IMR-90 (cell line): ENCODE data around the gene CFAP97D1. TPM values are rescaled to one million over a fixed set of nuclear protein-coding genes. Genes with fewer than 3 reads are reported as not detected.

Source experiments
- ATAC-seq: fragments of 200-7000 bp; cut with Tn5 transposase; 2 replicates; pipeline ENCODE4 v1.9.1; 2020; ENCODE audit warnings: low read depth, mild to moderate bottlenecking, moderate library complexity
- BruUV-seq: library from RNA; stranded (reverse); fragments of 400-500 nt; replicated peaks from 2 replicates; lab custom pipeline; 2021; lab: Mats Ljungman, UMichigan
- CTCF ChIA-PET: fragments of 300-600 bp; formaldehyde crosslinking; extraction: SDS; loops from one replicate; lab custom pipeline; 2021; ENCODE audit warnings: antibody characterized with exemption; lab: Yijun Ruan, JAX
- POLR2A ChIA-PET: fragments of 300-600 bp; sonication (Branson Sonifier 250); formaldehyde crosslinking; loops from one replicate; lab custom pipeline; 2022; ENCODE audit warnings: antibody characterized with exemption; ENCODE audit not compliant: unreplicated experiment; lab: Charles Lee
- DNase-seq: peaks from one replicate; pipeline ENCODE4 v3.0.0; 2013
- H2AFZ ChIP-seq: replicated peaks from 2 replicates; pipeline ENCODE3; 2013; ENCODE audit warnings: low read length, mild to moderate bottlenecking; ENCODE audit not compliant: poor library complexity
- H2AK5ac ChIP-seq: 2 replicates; pipeline ENCODE4 v1.6.1; 2013; ENCODE audit warnings: low read depth, low read length, inconsistent platforms
- H2AK9ac ChIP-seq: replicated peaks from 2 replicates; pipeline ENCODE3; 2013; ENCODE audit warnings: mild to moderate bottlenecking, low read depth, low read length, moderate library complexity; ENCODE audit not compliant: poor library complexity
- H2BK120ac ChIP-seq: 2 replicates; pipeline ENCODE4 v1.6.1; 2013; ENCODE audit warnings: low read depth, low read length, inconsistent platforms
- H2BK15ac ChIP-seq: 3 replicates; pipeline ENCODE4 v1.6.1; 2013; ENCODE audit warnings: low read depth, low read length, inconsistent platforms
- H2BK20ac ChIP-seq: 2 replicates; pipeline ENCODE4 v1.6.1; 2013; ENCODE audit warnings: low read depth, mild to moderate bottlenecking, inconsistent platforms, low read length, moderate library complexity
- H2BK5ac ChIP-seq: 2 replicates; pipeline ENCODE4 v1.6.1; 2013; ENCODE audit warnings: mild to moderate bottlenecking, low read depth, low read length, inconsistent platforms; ENCODE audit not compliant: poor library complexity, severe bottlenecking
- H3K14ac ChIP-seq: replicated peaks from 2 replicates; pipeline ENCODE4 v1.6.1; 2013; ENCODE audit warnings: low read depth, low read length, inconsistent platforms
- H3K18ac ChIP-seq: 2 replicates; pipeline ENCODE4 v1.6.1; 2013; ENCODE audit warnings: low read depth, low read length, control low read depth
- H3K23ac ChIP-seq: 2 replicates; pipeline ENCODE4 v1.6.1; 2013; ENCODE audit warnings: low read depth, low read length, inconsistent platforms
- H3K27ac ChIP-seq: 2 replicates; pipeline ENCODE4 v1.5.1; 2013; ENCODE audit warnings: mild to moderate bottlenecking, control low read depth, low read length; ENCODE audit not compliant: insufficient read depth
- H3K27me3 ChIP-seq: 2 replicates; pipeline ENCODE4 v1.6.1; 2013; ENCODE audit warnings: low read length; ENCODE audit not compliant: control insufficient read depth, insufficient read depth
- H3K36me3 ChIP-seq: 2 replicates; pipeline ENCODE4 v1.6.1; 2013; ENCODE audit warnings: low read length, mixed read lengths; ENCODE audit not compliant: control insufficient read depth, insufficient read depth
- H3K4ac ChIP-seq: 2 replicates; pipeline ENCODE4 v1.6.1; 2013; ENCODE audit warnings: low read depth, low read length, inconsistent platforms
- H3K4me1 ChIP-seq: 2 replicates; pipeline ENCODE4 v1.6.1; 2013; ENCODE audit warnings: low read length, mixed read lengths; ENCODE audit not compliant: control insufficient read depth, insufficient read depth
- H3K4me2 ChIP-seq: 2 replicates; pipeline ENCODE4 v1.6.1; 2013; ENCODE audit warnings: low read depth, mild to moderate bottlenecking, control low read depth, low read length, moderate library complexity
- H3K4me3 ChIP-seq: 2 replicates; pipeline ENCODE4 v1.5.1; 2013; ENCODE audit warnings: low read depth, mild to moderate bottlenecking, control low read depth, low read length, moderate library complexity; ENCODE audit not compliant: insufficient read depth
- H3K56ac ChIP-seq: 2 replicates; pipeline ENCODE4 v1.6.1; 2013; ENCODE audit warnings: low read length, inconsistent platforms; ENCODE audit not compliant: insufficient read depth; ENCODE audit errors: extremely low read depth
- H3K79me1 ChIP-seq, 2 experiments: 2 replicates each; pipeline ENCODE4 v1.6.1; 2013; ENCODE audit warnings: low read length in 2 of 2, inconsistent platforms in 1 of 2, low read depth in 1 of 2
- H3K9ac ChIP-seq: 2 replicates; pipeline ENCODE4 v1.6.1; 2013; ENCODE audit warnings: low read depth, low read length, control low read depth
- H3K9me1 ChIP-seq: 2 replicates; pipeline ENCODE4 v1.6.1; 2013; ENCODE audit warnings: low read length, inconsistent platforms; ENCODE audit not compliant: insufficient read depth
- H3K9me3 ChIP-seq: 2 replicates; pipeline ENCODE4 v1.6.1; 2013; ENCODE audit warnings: low read length; ENCODE audit not compliant: control insufficient read depth, insufficient read depth
- H4K20me1 ChIP-seq: 2 replicates; pipeline ENCODE4 v1.6.1; 2013; ENCODE audit warnings: low read length, inconsistent platforms; ENCODE audit not compliant: insufficient read depth
- H4K5ac ChIP-seq: 2 replicates; pipeline ENCODE4 v1.6.1; 2013; ENCODE audit warnings: mild to moderate bottlenecking, low read depth, low read length, control low read depth
- H4K8ac ChIP-seq, 2 experiments: 2 replicates each; pipeline ENCODE4 v1.6.1; 2013; ENCODE audit warnings: low read depth in 2 of 2, low read length in 2 of 2, control low read depth in 1 of 2, inconsistent platforms in 1 of 2
- H4K91ac ChIP-seq: 2 replicates; pipeline ENCODE4 v1.6.1; 2013; ENCODE audit warnings: low read depth, low read length, inconsistent platforms; ENCODE audit not compliant: insufficient read depth
- CHD1 ChIP-seq: IDR thresholded peaks from 2 replicates; pipeline ENCODE4 v1.6.1; 2012; ENCODE audit warnings: low read depth, low read length, improper control_type of control experiment
- FOS ChIP-seq: fragments of 150-350 bp; IDR thresholded peaks from 2 replicates; pipeline ENCODE4 v1.6.1; 2016; ENCODE audit warnings: low read depth, low read length
- MXI1 ChIP-seq: IDR thresholded peaks from 2 replicates; pipeline ENCODE4 v1.6.1; 2012; ENCODE audit warnings: low read depth, mild to moderate bottlenecking, low read length, moderate library complexity, borderline replicate concordance
- NFE2L2 ChIP-seq: fragments of 150-350 bp; IDR thresholded peaks from 2 replicates; pipeline ENCODE4 v1.6.1; 2016; ENCODE audit warnings: low read depth, mild to moderate bottlenecking, low read length
- POLR2A ChIP-seq: IDR thresholded peaks from 2 replicates; pipeline ENCODE4 v1.6.1; 2012; ENCODE audit warnings: mild to moderate bottlenecking, low read depth, low read length
- RAD21 ChIP-seq: IDR thresholded peaks from 2 replicates; pipeline ENCODE4 v1.6.1; 2012; ENCODE audit warnings: low read length, improper control_type of control experiment
- RCOR1 ChIP-seq: IDR thresholded peaks from 2 replicates; pipeline ENCODE4 v1.6.1; 2012; ENCODE audit warnings: mild to moderate bottlenecking, low read length, improper control_type of control experiment; ENCODE audit not compliant: insufficient replicate concordance
- RFX5 ChIP-seq: IDR thresholded peaks from 2 replicates; pipeline ENCODE4 v1.8.0; 2012; ENCODE audit warnings: low read depth, mild to moderate bottlenecking, low read length, moderate library complexity
- WGBS, 2 experiments: methylation state at CpG; one replicate each; pipeline versions ENCODE4 v1.1.5 to v1.1.7; 2013; ENCODE audit warnings: missing lambda C conversion rate in 2 of 2; ENCODE audit not compliant: insufficient read length in 1 of 2; ENCODE audit errors: extremely low coverage in 2 of 2; 5-methylcytosine and 5-hydroxymethylcytosine counted together
- dilution Hi-C: fragments of 300-500 bp; cut with HindIII; formaldehyde crosslinking; loops from one replicate; pipeline ENCODE4 v1.14.3; 2018; ENCODE audit warnings: low sequenced_read_pairs; ENCODE audit not compliant: unreplicated experiment
- in situ Hi-C: fragments of 300-500 bp; cut with MboI; formaldehyde crosslinking; loops from 3 replicates; pipeline ENCODE4 v1.14.3; 2019; ENCODE audit warnings: low sequenced_read_pairs, inconsistent platforms, mixed read lengths
- intact Hi-C: fragments of 100-400 bp; cut with micrococcal nuclease; formaldehyde crosslinking; loops from 2 replicates; pipeline ENCODE4 v1.10.0; 2022
- polyA plus RNA-seq, 3 experiments: library from polyadenylated mRNA; depleted of rRNA; stranded (reverse); fragments of >200 nt; gene quantifications; 2 replicates each; pipeline ENCODE4 v1.2.3, GENCODE V29; 2012; ENCODE audit warnings: low replicate concordance in 1 of 3
- total RNA-seq: library from RNA; depleted of rRNA; stranded (reverse); fragments of >200 nt; gene quantifications from 2 replicates; pipeline ENCODE4 v1.2.3, GENCODE V29; 2012
- TF ChIP-seq, protein P1 (sequence below): conservative IDR thresholded peaks from 2 replicates; pipeline ENCODE4 v1.5.1; 2012; ENCODE audit warnings: mild to moderate bottlenecking, low read depth, low read length, improper control_type of control experiment
- TF ChIP-seq, protein P2 (sequence below): fragments of 150-350 bp; IDR thresholded peaks from 2 replicates; pipeline ENCODE4 v1.6.1; 2016; ENCODE audit warnings: low read depth, mild to moderate bottlenecking, low read length, moderate library complexity, borderline replicate concordance
- TF ChIP-seq, protein P3 (sequence below): fragments of 150-350 bp; IDR thresholded peaks from 2 replicates; pipeline ENCODE4 v1.6.1; 2017; ENCODE audit warnings: mild to moderate bottlenecking, antibody characterized with exemption, low read length, low read depth

The CFAP97D1 gene
- total and polyA plus RNA-seq, 2 of the 4 experiments (the other 2 are of a cell fraction), result under 0.01 TPM; not detected in 1

DNA sequence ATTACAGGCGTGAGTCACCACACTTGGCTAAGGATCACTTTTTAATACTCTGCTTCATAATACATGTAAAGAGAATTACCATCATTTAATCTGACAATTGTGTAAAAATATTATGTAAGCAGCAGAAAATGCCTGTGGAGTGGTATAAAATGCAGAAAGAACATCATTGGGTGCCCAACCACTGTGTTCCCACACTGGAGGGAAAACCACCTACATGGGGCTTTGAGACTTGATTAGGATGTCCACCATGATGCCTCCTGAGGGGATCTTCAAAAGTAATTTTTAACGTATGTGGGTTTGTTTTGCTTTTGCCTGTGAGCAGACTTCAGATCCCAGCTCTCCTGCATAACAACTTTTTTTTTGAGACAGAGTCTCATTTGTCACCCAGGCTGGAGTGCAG lies 18.8 kb downstream of the CFAP97D1 start:
- H3K4me3 ChIP-seq, result no peak overlapping the region
- peaks cover 5% of the 10 kb centered on the region; the same call in 1 of the 2 replicates for H4K20me1 ChIP-seq
- ATAC-seq (no peak), DNase-seq (no peak)
- WGBS, 2 experiments, result no CpG with 5 or more reads among the region's 2 CpGs
- H4K5ac ChIP-seq, result no peak overlapping the region
- H4K91ac ChIP-seq, result no peak overlapping the region
- no peak overlapping the region for H3K27ac ChIP-seq
- CTCF ChIA-PET, result interaction anchor here (0.6 kb wide), 1 partner anchor 47 kb away, joined by 3 read pairs; no protein-coding TSS in a partner anchor
- POLR2A ChIA-PET, result no interaction called here
- H3K23ac ChIP-seq, result no peak overlapping the region
- no peak overlapping the region for H3K4me2 ChIP-seq
- no peak overlapping the region for H2AK9ac ChIP-seq
- no peak for TF ChIP-seq RFX5
- no peak for TF ChIP-seq POLR2A
- TF ChIP-seq, protein P1, sequence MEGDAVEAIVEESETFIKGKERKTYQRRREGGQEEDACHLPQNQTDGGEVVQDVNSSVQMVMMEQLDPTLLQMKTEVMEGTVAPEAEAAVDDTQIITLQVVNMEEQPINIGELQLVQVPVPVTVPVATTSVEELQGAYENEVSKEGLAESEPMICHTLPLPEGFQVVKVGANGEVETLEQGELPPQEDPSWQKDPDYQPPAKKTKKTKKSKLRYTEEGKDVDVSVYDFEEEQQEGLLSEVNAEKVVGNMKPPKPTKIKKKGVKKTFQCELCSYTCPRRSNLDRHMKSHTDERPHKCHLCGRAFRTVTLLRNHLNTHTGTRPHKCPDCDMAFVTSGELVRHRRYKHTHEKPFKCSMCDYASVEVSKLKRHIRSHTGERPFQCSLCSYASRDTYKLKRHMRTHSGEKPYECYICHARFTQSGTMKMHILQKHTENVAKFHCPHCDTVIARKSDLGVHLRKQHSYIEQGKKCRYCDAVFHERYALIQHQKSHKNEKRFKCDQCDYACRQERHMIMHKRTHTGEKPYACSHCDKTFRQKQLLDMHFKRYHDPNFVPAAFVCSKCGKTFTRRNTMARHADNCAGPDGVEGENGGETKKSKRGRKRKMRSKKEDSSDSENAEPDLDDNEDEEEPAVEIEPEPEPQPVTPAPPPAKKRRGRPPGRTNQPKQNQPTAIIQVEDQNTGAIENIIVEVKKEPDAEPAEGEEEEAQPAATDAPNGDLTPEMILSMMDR, result no peak
- no peak for TF ChIP-seq RAD21
- TF ChIP-seq, protein P2, sequence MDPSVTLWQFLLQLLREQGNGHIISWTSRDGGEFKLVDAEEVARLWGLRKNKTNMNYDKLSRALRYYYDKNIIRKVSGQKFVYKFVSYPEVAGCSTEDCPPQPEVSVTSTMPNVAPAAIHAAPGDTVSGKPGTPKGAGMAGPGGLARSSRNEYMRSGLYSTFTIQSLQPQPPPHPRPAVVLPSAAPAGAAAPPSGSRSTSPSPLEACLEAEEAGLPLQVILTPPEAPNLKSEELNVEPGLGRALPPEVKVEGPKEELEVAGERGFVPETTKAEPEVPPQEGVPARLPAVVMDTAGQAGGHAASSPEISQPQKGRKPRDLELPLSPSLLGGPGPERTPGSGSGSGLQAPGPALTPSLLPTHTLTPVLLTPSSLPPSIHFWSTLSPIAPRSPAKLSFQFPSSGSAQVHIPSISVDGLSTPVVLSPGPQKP, result no peak
- no peak for TF ChIP-seq NFE2L2
- TF ChIP-seq, protein P3, sequence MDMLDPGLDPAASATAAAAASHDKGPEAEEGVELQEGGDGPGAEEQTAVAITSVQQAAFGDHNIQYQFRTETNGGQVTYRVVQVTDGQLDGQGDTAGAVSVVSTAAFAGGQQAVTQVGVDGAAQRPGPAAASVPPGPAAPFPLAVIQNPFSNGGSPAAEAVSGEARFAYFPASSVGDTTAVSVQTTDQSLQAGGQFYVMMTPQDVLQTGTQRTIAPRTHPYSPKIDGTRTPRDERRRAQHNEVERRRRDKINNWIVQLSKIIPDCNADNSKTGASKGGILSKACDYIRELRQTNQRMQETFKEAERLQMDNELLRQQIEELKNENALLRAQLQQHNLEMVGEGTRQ, result no peak
- no peak for TF ChIP-seq FOS
- no peak for TF ChIP-seq RCOR1
- TF ChIP-seq CHD1, result no peak
- TF ChIP-seq MXI1, result no peak
- H3K9ac ChIP-seq, result no peak overlapping the region
- H4K8ac ChIP-seq, result no peak overlapping the region
- H2BK20ac ChIP-seq, result no peak overlapping the region
- no peak overlapping the region for H2AFZ ChIP-seq
- H2BK15ac ChIP-seq, result no peak overlapping the region
- no peak overlapping the region for H3K4ac ChIP-seq
- no peak overlapping the region for H3K18ac ChIP-seq
- no peaks in the 10 kb centered on the region for H3K27me3 ChIP-seq
- no peaks in the 10 kb centered on the region for H3K79me1 ChIP-seq
- dilution Hi-C loops (no loop called here), intact Hi-C loops (no loop called here), in situ Hi-C loops (no loop called here)
- H3K9me3 ChIP-seq, result no peaks in the 10 kb centered on the region; the same call in 1 of the 2 replicates
- peaks cover 5% of the 10 kb centered on the region for H3K36me3 ChIP-seq
- no TSS peak for BruUV-seq
- H3K9me1 ChIP-seq, result 0 out of 2 replicates have a peak, but pooled peaks cover 5% of the 10 kb centered on the region
- peaks cover 2% of the 10 kb centered on the region; the same call in 1 of the 2 replicates for H3K4me1 ChIP-seq
- H2AK5ac ChIP-seq, result no peak overlapping the region
- no peak overlapping the region for H2BK120ac ChIP-seq
- no peak overlapping the region for H3K14ac ChIP-seq
- no peak overlapping the region for H3K56ac ChIP-seq
- no peak overlapping the region for H2BK5ac ChIP-seq
